LoVo (cell line): ENCODE measurements around the gene IL4R.
A peak's percentile ranks its signal among the peaks of the same experiment; 100 is the strongest.
"Not testable (repeated sequence)": the region's sequence is repeated elsewhere in the genome, so short reads cannot be mapped to it uniquely, and the experiment has no call there.

Source experiments
- DNase-seq: peaks from one replicate; pipeline ENCODE4 v3.0.0-alpha.2; 2016; ENCODE audit warnings: low spot score

IL4R gene

DNA sequence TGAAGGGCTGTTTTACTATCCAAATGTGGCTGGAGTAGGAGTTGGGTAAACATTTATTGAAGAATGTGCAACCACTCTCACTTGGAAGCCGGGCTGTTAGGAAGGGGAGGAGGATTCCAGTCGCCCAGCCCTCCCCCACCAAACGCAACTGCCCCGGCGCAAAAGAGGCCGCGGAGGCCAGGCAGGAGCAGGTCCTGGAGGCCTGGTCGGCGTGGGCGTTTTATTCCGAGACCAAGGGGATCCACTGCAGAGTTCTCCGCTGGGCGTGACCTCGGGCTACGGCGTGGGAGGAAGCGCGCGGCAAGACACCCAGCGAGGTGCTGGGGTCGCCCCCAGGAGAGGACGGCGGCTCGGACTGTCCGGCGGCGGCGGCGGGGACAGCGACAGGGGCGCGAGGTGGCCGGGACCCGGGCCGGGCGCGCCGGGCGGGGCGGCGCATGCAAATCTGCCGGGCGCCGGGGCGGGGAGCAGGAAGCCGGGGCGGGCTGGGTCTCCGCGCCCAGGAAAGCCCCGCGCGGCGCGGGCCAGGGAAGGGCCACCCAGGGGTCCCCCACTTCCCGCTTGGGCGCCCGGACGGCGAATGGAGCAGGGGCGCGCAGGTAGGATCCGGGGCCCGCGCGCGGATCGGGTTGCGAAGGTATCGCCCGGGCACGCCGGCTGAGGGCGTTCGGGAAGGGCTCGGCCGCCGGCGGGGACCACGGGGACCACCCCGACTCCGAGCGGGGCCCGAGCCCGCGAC lies at the start of gene IL4R:
Gene IL4R, plus strand, starts transcription at position 553 of the 739 bp plus-strand sequence. CDS start 26,230 bp downstream, outside the sequence.
- peak; percentile 55 for DNase-seq

- DNase-seq = peak; percentile 24
Measured at GRCh38 chr16:27264151-27264550, 49.6 kb upstream of the IL4R start.

- DNase-seq = no peak
Measured at GRCh38 chr16:27265982-27266381, 47.8 kb upstream of the IL4R start.

GRCh38 chr16:27267037-27267677 lies 46.6 kb upstream of the IL4R start:
- no peak for DNase-seq

- peak; percentile 95 for DNase-seq
Measured at GRCh38 chr16:27268376-27269299, 45.1 kb upstream of the IL4R start, which contains the start of gene NSMCE1. Gene NSMCE1, minus strand, starts transcription at chr16:27268772. Its CDS starts 11,202 bp downstream, at chr16:27257570.

GRCh38 chr16:27269300-27270150 lies 44.2 kb upstream of the IL4R start:
- DNase-seq = no peak

- DNase-seq = no peak
Measured at GRCh38 chr16:27270349-27270748, 43.4 kb upstream of the IL4R start.

GRCh38 chr16:27272076-27272475 lies 41.7 kb upstream of the IL4R start:
- no peak for DNase-seq

- DNase-seq = not testable (repeated sequence)
Measured at GRCh38 chr16:27272697-27273096, 41.1 kb upstream of the IL4R start.

DNA sequence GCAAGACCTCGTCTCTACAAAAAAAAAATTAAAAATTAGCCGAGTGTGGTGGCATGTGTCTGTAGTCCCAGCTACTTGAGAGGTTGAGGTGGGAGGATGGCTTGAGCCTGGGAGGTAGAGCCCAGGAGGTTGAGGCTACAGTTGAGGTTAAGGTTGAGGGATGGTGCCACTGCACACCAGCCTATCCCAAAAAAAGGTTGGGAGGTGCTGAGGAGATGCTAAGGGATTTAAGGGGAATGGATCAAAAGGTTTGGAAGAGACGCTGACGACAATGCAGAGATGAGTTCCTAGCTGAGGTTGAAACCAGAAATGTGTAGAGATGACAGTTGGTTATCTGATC lies 40.5 kb upstream of the IL4R start:
- no peak for DNase-seq

- DNase-seq = peak; percentile 94
Measured at GRCh38 chr16:27273670-27274423, 39.9 kb upstream of the IL4R start.

GRCh38 chr16:27274424-27274874 lies 39.3 kb upstream of the IL4R start:
- DNase-seq = not testable (repeated sequence)

DNA sequence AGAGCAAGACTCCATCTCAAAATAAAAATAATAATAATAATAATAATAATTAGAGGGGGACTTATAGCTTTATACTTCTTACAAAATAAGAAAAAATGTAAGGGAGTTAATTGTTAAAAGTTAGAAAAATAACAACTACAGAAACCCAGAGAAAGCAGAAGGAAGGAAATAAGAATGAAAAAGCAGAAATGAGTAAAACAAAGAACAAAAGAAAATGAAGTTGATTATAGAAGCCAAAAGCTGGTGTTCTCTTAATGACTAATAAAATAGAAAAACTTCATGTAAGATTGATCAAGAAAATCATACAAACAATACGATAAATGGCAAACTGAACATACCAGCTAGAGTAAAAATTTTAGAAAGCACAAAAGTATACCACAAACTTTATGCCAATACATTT lies 38.4 kb upstream of the IL4R start:
- DNase-seq = no peak

- no peak for DNase-seq
Measured at GRCh38 chr16:27281243-27281642, 32.5 kb upstream of the IL4R start.

- DNase-seq = no peak
Measured at GRCh38 chr16:27284865-27285675, 28.7 kb upstream of the IL4R start.

DNA sequence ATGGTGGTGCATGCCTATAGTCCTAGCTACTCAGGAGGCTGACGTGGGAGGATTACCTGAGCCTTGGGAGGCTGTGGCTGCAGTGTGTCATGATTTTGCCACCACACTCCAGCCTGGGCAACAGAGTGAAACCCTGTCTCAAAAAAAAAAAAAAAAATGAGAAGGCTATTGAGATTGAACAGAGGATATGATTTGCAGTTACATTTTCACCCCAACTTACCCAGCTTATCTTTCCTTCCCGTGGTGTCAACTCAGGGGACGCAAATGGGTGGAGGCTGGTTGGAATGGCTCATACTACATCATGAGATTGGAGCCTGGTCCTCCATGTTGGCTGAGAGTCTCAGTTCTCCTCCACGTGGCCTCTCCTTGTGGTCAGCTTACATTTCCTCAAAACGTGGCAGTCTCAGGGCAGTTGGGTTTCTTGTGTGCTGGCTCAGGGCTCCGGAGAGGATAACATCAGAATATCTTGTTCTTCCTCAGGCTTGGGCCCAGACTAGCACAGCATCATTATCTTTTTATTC lies 28.0 kb upstream of the IL4R start:
- DNase-seq = no peak

GRCh38 chr16:27286451-27286850 lies 27.3 kb upstream of the IL4R start:
- DNase-seq = no peak

- no peak for DNase-seq
Measured at GRCh38 chr16:27287051-27287811, 26.5 kb upstream of the IL4R start.

GRCh38 chr16:27287887-27288286 lies 25.9 kb upstream of the IL4R start:
- no peak for DNase-seq
